A549 (cell line): Measurements from ENCODE around the gene A4GNT. TPM values are rescaled to one million over a fixed set of nuclear protein-coding genes. Genes with fewer than 3 reads are reported as not detected.

Experiments used
- ATAC-seq, 2 experiments: fragments of 200-7000 bp in 1 of 2; fragments of >200 bp in 1 of 2; cut with Nextera tagmentation in 1 of 2; cut with Tn5 transposase in 1 of 2; 3 replicates each; pipeline versions ENCODE4 v1.8.0 to v1.9.1; 2018 to 2020; ENCODE audit warnings: mild to moderate bottlenecking in 1 of 2, moderate library complexity in 1 of 2
- CTCF ChIA-PET: fragments of 300-600 bp; sonication (Branson Sonifier 250); formaldehyde crosslinking; extraction: SDS; loops from one replicate; lab custom pipeline; 2021; ENCODE audit warnings: antibody characterized with exemption, inconsistent platforms; lab: Yijun Ruan, JAX
- POLR2A ChIA-PET: fragments of 350-600 bp; formaldehyde crosslinking; extraction: SDS; loops from one replicate; lab custom pipeline; 2021; ENCODE audit warnings: antibody characterized with exemption, inconsistent platforms; lab: Yijun Ruan, JAX
- DNase-seq, 2 experiments: peaks; one replicate each; pipeline versions ENCODE4 v3.0.0 to v3.0.0-alpha.2; 2011 to 2016; ENCODE audit warnings: low read depth in 1 of 2, low spot score in 1 of 2
- FAIRE-seq: peaks from 2 replicates; lab custom pipeline; 2011; peaks lifted over from hg19 to GRCh38; lab: Jason Lieb, UNC
- H3K27ac ChIP-seq, 2 experiments: fragments of >200 bp; sonication (Bioruptor Twin); formaldehyde crosslinking; 3 replicates each; pipeline ENCODE4 v1.5.1; 2016 to 2017
- H3K4me1 ChIP-seq: fragments of >200 bp; sonication (Bioruptor Twin); formaldehyde crosslinking; 3 replicates; pipeline ENCODE4 v1.6.1; 2016
- H3K4me2 ChIP-seq: fragments of >200 bp; sonication (Bioruptor Twin); formaldehyde crosslinking; 3 replicates; pipeline ENCODE4 v1.6.1; 2016
- H3K4me3 ChIP-seq: fragments of >200 bp; sonication (Bioruptor Twin); formaldehyde crosslinking; 3 replicates; pipeline ENCODE4 v1.5.1; 2016
- H3K9me3 ChIP-seq: fragments of >200 bp; sonication (Bioruptor Twin); formaldehyde crosslinking; 3 replicates; pipeline ENCODE4 v1.6.1; 2016
- BHLHE40 ChIP-seq: IDR thresholded peaks from 2 replicates; pipeline ENCODE4 v1.6.1; 2012; ENCODE audit warnings: low read depth, low read length, inconsistent platforms
- CHD2 ChIP-seq: fragments of 150-350 bp; IDR thresholded peaks from 2 replicates; pipeline ENCODE4 v1.6.1; 2014; ENCODE audit warnings: low read length; ENCODE audit not compliant: partially characterized antibody
- E2F6 ChIP-seq: IDR thresholded peaks from 2 replicates; pipeline ENCODE4 v1.6.1; 2012; ENCODE audit warnings: low read depth, borderline replicate concordance
- EHF ChIP-seq: fragments of 250-450 bp; sonication (Bioruptor Pico); IDR thresholded peaks from 2 replicates; pipeline ENCODE4 v1.5.0; 2020; ENCODE audit warnings: mild to moderate bottlenecking
- EHMT2 ChIP-seq: fragments of 200-600 bp; sonication (generic); IDR thresholded peaks from 2 replicates; pipeline ENCODE4 v1.6.1; 2016; ENCODE audit warnings: antibody characterized with exemption, low read depth, mild to moderate bottlenecking, moderate library complexity
- FOSB ChIP-seq: fragments of 250-450 bp; sonication (Bioruptor Pico); IDR thresholded peaks from 2 replicates; pipeline ENCODE4 v1.5.0; 2020; ENCODE audit warnings: mild to moderate bottlenecking, moderate library complexity
- FOSL2 ChIP-seq, 2 experiments: fragments of 450-650 bp in 1 of 2; fragments of >200 bp in 1 of 2; sonication (Bioruptor Twin) in 1 of 2; formaldehyde crosslinking; IDR thresholded peaks; 2 replicates each; pipeline versions ENCODE4 v1.5.0 to v1.6.1; 2016 to 2020; ENCODE audit warnings: mild to moderate bottlenecking in 1 of 2, moderate library complexity in 1 of 2
- FOXS1 ChIP-seq: fragments of 250-450 bp; sonication (Bioruptor Pico); IDR thresholded peaks from 2 replicates; pipeline ENCODE4 v1.5.0; 2020; ENCODE audit warnings: mild to moderate bottlenecking, moderate library complexity
- HOXB13 ChIP-seq: fragments of 250-450 bp; sonication (Bioruptor Pico); IDR thresholded peaks from 2 replicates; pipeline ENCODE4 v1.5.0; 2020; ENCODE audit warnings: low read depth, mild to moderate bottlenecking, moderate library complexity
- KDM5A ChIP-seq: fragments of 200-600 bp; sonication (generic); IDR thresholded peaks from 2 replicates; pipeline ENCODE4 v1.6.1; 2016; ENCODE audit warnings: antibody characterized with exemption, mild to moderate bottlenecking
- NR3C1 ChIP-seq: fragments of >200 bp; sonication (Bioruptor Twin); formaldehyde crosslinking; IDR thresholded peaks from 3 replicates; pipeline ENCODE4 v1.6.1; 2017
- RAD21 ChIP-seq, 2 experiments: fragments of >200 bp in 1 of 2; sonication (Bioruptor Twin) in 1 of 2; formaldehyde crosslinking in 1 of 2; IDR thresholded peaks in 1 of 2; conservative IDR thresholded peaks in 1 of 2; 2 replicates in 1 of 2; 3 replicates in 1 of 2; pipeline ENCODE4 v1.6.1; 2012 to 2018; ENCODE audit warnings: inconsistent platforms in 1 of 2
- RARB ChIP-seq: fragments of 250-450 bp; sonication (Bioruptor Pico); IDR thresholded peaks from 2 replicates; pipeline ENCODE4 v1.8.0; 2021; ENCODE audit warnings: mild to moderate bottlenecking, moderate library complexity
- RFX5 ChIP-seq: fragments of 450-650 bp; IDR thresholded peaks from 2 replicates; pipeline ENCODE4 v1.7.1; 2014; ENCODE audit warnings: antibody characterized with exemption, mild to moderate bottlenecking, moderate library complexity
- SMC3 ChIP-seq: fragments of >200 bp; sonication (Bioruptor Twin); formaldehyde crosslinking; IDR thresholded peaks from 3 replicates; pipeline ENCODE4 v1.6.1; 2018; ENCODE audit warnings: inconsistent platforms
- SREBF2 ChIP-seq: fragments of 450-650 bp; IDR thresholded peaks from 2 replicates; pipeline ENCODE4 v1.6.1; 2014; ENCODE audit warnings: mild to moderate bottlenecking, moderate library complexity
- ZSCAN20 ChIP-seq: fragments of 250-450 bp; sonication (Bioruptor Pico); IDR thresholded peaks from 2 replicates; pipeline ENCODE4 v1.8.0; 2022; ENCODE audit warnings: mild to moderate bottlenecking, moderate library complexity
- WGBS: methylation state at CpG from one replicate; pipeline ENCODE4 v1.1.6; 2017; ENCODE audit errors: missing lambda C conversion rate; 5-methylcytosine and 5-hydroxymethylcytosine counted together
- polyA plus RNA-seq, 4 experiments: library from polyadenylated mRNA; depleted of rRNA in 3 of 4; stranded (reverse); fragments of >200 nt; fragmentation: RNase III in 1 of 4; extraction: RNeasy Plus Mini Kit Qiagen cat#74134 plus additional on column Dnase treatment in 1 of 4; gene quantifications; 2 replicates in 3 of 4; 3 replicates in 1 of 4; pipeline ENCODE4 v1.2.3, GENCODE V29; 2011 to 2017
- TF ChIP-seq, protein P1 (sequence below): IDR thresholded peaks from 2 replicates; pipeline ENCODE4 v1.6.1; 2012
- TF ChIP-seq, protein P2 (sequence below): fragments of 250-450 bp; sonication (Bioruptor Pico); IDR thresholded peaks from 2 replicates; pipeline ENCODE4 v1.5.0; 2021; ENCODE audit warnings: mild to moderate bottlenecking, moderate library complexity, borderline replicate concordance

Gene A4GNT
- polyA plus RNA-seq, 2 of the 4 experiments (the other 2 are of a cell fraction), result not detected

GRCh38 chr3:138125548-138126221 lies 6.5 kb downstream of the A4GNT start:
- ChIA-PET POLR2A (no interaction called here), CTCF (no interaction called here)
- Histone ChIP-seq H3K4me3 (no peak overlapping the region), H3K9me3 (0 out of 3 replicates have a peak, but pooled peaks cover 4% of the 10 kb centered on the region), H3K4me2 (peak overlapping the region; percentile 27), H3K27ac (peak overlapping the region in 1 of 2 experiments; percentile 25; a peak in 2 of 6 replicates), H3K4me1 (peaks cover 16% of the 10 kb centered on the region)
- WGBS, result 56% methylated on average over 5 of the region's 5 CpGs
- ATAC-seq (peak; percentile 54 to 72), FAIRE-seq (no peak), DNase-seq (peak in 1 of 2 experiments; percentile 17)
- no peak for TF ChIP-seq EHMT2
- no peak for TF ChIP-seq BHLHE40
- no peak for TF ChIP-seq RARB (CRISPR knock-in tag)
- no peak for TF ChIP-seq SREBF2
- TF ChIP-seq HOXB13 (CRISPR knock-in tag), result no peak
- TF ChIP-seq, protein P1, sequence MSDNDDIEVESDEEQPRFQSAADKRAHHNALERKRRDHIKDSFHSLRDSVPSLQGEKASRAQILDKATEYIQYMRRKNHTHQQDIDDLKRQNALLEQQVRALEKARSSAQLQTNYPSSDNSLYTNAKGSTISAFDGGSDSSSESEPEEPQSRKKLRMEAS, result no peak
- TF ChIP-seq NR3C1, result no peak
- TF ChIP-seq FOXS1 (CRISPR knock-in tag), result no peak
- TF ChIP-seq, protein P2, sequence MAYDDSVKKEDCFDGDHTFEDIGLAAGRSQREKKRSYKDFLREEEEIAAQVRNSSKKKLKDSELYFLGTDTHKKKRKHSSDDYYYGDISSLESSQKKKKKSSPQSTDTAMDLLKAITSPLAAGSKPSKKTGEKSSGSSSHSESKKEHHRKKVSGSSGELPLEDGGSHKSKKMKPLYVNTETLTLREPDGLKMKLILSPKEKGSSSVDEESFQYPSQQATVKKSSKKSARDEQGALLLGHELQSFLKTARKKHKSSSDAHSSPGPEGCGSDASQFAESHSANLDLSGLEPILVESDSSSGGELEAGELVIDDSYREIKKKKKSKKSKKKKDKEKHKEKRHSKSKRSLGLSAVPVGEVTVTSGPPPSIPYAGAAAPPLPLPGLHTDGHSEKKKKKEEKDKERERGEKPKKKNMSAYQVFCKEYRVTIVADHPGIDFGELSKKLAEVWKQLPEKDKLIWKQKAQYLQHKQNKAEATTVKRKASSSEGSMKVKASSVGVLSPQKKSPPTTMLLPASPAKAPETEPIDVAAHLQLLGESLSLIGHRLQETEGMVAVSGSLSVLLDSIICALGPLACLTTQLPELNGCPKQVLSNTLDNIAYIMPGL (CRISPR knock-in tag), result no peak
- TF ChIP-seq KDM5A, result no peak
- no peak for TF ChIP-seq SMC3
- no peak for TF ChIP-seq RFX5
- no peak for TF ChIP-seq FOSL2 (IDR thresholded peaks at IDR 0.05)
- TF ChIP-seq FOSL2 (CRISPR knock-in tag; IDR thresholded peaks at IDR 0.05), result no peak
- TF ChIP-seq E2F6, result no peak

DNA sequence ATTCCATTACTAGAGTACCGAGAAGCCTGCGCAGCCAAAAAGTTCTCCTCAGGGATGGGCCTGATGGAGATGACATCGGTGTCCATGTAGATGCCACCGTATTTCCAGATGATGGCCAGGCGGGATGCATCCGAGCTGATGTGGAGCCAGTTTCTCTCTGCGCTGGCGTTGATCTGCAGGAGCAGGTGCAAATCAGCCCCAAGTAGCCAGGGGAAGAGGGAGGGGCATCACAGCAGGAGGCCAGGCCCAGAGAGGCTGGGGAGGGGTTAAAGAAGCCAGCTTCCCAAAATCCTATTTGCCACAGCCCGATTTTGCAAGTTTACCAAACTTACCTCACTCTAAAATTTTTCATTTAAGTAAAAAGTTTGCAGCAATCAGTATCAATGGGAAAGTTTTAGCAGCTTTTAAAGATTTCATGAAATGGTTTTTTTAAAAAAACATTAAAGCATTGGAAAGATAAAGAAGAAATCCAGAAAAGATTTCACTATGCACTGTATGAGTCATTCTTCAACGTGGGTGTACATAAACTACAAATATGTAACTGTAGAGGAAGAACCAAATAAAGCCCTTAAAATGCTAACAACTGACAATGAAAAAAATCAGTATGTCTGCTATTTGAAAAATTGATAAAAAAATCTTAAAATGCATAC lies 7.4 kb downstream of the A4GNT start:
- 83% methylated on average over 10 of the region's 10 CpGs for WGBS
- ATAC-seq (no peak), DNase-seq (no peak), FAIRE-seq (no peak)
- no peak overlapping the region for H3K4me3 ChIP-seq
- peak overlapping the region; percentile 27 for H3K4me2 ChIP-seq
- TF ChIP-seq E2F6 (no peak), ZSCAN20 (CRISPR knock-in tag) (no peak), CHD2 (no peak), RFX5 (no peak), FOSB (CRISPR knock-in tag) (no peak), RAD21 (conservative IDR thresholded peaks at IDR 0.05 in 1 of 2, IDR thresholded peaks at IDR 0.05 in 1 of 2) (no peak), EHF (CRISPR knock-in tag) (no peak)
- 0 out of 3 replicates have a peak, but pooled peaks cover 4% of the 10 kb centered on the region for H3K9me3 ChIP-seq
- ChIA-PET CTCF (interaction anchor here (1.5 to 3.3 kb wide), 3 partner anchors 9 to 57 kb away, joined by 4 to 11 read pairs (median 4); partner anchors contain the start of gene DZIP1L), POLR2A (no interaction called here)
- H3K4me1 ChIP-seq, result peaks cover 16% of the 10 kb centered on the region
- no peak overlapping the region for H3K27ac ChIP-seq
